NCI-H748 treated with DMSO at 0.1 percent for 48 hours (cell line): ENCODE measurements around the gene DYNC2I2.
"Not testable (repeated sequence)": the region's sequence is repeated elsewhere in the genome, so short reads cannot be mapped to it uniquely, and the experiment has no call there.

Experiments used
- DNase-seq: peaks from one replicate; lab custom pipeline; 2025; lab: John Stamatoyannopoulos, UW

The DYNC2I2 gene

DNA sequence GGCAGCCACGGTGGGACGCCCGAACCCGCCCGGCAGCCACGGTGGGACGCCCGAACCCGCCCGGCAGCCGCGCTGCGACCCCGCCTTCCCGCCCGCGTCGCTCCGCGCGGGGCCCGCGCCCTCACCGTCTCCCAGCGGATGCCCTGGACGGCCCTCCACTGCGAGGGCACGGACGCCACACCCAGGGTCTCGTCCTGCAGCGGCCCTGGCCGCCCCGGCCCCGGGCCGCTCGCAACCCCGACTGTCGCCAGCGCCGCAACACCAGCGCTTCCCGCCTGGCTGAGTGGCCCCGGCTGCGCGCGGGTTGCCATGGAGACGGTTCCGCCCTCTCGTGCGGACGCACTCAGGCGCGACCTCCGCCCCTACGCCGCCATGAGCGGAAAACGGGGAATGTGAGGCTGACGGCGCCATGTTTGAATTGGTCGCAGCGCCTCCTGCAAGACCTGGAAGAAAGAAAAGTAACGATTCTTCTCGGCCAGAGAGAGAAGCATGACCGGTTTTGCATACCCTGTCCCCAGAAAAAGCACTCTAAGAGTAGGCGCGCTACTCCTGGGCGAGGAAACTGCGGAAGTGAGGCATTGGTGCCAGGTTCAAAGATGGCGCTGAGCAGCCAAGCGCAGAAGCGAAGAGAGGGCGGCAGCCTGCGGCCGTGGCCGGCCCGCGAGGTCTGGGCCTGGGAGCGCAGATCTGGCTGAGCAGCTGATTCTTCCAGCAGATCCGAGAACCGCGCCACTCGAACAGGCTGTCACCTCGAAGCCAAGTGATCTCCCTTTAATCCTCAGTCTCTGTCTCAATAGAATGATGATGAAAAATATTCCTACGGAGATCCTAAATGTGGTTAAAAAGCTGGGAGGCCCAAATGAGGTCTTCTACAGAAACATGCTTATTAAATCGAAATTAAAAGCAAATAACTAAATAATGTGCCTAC, at the start of gene DYNC2I2:
TSS of gene DYNC2I2 (minus strand) at position 432 of the 928 bp plus-strand sequence. CDS start at position 311, 121 bp downstream.
- peak; percentile 87 for DNase-seq

GRCh38 chr9:128706045-128706444, 49.4 kb upstream of the DYNC2I2 start:
- no peak for DNase-seq

GRCh38 chr9:128705051-128705965, 48.7 kb upstream of the DYNC2I2 start:
- no peak for DNase-seq

DNA sequence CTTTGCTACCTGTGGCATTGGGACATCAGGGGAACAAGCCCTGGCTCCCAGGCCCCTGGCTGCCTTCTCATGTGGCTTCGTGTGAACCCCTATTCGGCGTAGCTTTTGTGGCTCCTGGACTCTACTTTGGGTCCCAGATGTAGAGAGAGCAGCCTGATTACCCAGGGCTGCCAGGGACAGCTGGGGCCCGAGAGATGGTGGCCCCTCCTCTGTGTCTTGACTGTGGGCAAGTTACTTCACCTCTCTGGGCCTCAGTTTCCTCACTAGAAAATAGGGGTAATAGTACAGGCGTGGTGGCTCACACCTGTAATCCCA, 47.7 kb upstream of the DYNC2I2 start:
- no peak for DNase-seq

- DNase-seq, result no peak
Observed at GRCh38 chr9:128703616-128704355, 47.1 kb upstream of the DYNC2I2 start.

DNA sequence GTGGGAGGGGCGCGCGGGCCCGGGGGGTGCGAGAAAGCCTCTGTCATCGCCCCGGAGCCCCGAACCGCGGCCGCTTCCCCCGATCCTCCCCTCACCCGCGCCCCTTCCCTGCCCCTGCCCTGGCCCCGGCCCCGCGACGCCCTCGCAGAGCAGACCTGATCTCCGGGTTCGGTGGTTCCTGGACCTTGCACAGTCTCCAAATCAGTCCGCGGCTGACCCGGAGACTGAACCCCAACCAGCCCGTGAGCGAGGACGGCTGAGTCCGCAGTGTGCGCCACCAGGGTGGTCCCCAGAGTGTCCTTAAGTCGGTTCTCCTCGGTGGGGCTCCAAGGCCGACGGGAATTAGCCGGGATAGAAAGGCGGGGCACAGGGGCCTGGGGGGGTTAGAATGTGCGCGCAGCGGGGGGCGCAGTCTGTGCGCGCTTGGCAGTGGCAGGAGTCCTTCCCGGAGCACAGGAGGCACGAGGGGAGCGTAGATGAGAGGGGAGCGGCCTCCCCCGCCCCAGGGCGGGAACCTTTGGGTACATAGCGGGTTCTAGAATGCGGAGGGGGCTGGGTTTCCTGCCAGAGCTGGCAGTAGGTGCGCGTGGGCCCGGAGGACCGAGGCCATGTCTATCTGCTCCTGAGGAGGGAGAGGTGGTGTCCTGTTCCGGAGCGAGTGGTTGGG, 46.4 kb upstream of the DYNC2I2 start:
- DNase-seq, result no peak

DNA sequence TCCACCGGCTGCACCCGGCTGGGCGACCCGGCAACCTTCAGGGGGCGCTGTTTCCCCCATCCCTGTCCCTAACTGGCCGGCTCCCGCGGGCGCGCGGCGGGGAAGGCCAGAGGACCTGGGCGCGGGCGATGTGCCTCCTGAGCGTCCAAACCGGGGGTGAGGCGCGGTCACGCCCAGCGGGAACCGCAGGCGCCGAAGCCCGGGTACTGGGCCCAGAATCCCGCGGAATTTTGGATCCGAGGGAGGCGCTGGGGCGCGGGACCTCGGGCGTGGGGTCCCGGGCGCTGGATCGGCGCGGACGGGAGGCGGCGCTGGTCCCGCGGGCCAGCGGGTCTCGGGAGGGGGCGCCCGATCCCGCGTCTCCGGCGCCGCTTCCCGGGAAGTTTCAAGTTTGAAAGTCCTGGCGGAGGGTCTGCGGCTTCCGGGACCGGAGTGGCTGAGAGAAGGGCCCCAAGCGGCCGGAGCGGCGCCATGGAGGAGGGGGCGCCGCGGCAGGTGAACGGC, 45.9 kb upstream of the DYNC2I2 start, which contains the start of gene PKN3:
TSS of gene PKN3 (plus strand) at position 59 of the 504 bp plus-strand sequence. CDS start at position 472, 413 bp downstream.
- peak; percentile 70 for DNase-seq

GRCh38 chr9:128701227-128701854, 44.7 kb upstream of the DYNC2I2 start:
- no peak for DNase-seq

DNA sequence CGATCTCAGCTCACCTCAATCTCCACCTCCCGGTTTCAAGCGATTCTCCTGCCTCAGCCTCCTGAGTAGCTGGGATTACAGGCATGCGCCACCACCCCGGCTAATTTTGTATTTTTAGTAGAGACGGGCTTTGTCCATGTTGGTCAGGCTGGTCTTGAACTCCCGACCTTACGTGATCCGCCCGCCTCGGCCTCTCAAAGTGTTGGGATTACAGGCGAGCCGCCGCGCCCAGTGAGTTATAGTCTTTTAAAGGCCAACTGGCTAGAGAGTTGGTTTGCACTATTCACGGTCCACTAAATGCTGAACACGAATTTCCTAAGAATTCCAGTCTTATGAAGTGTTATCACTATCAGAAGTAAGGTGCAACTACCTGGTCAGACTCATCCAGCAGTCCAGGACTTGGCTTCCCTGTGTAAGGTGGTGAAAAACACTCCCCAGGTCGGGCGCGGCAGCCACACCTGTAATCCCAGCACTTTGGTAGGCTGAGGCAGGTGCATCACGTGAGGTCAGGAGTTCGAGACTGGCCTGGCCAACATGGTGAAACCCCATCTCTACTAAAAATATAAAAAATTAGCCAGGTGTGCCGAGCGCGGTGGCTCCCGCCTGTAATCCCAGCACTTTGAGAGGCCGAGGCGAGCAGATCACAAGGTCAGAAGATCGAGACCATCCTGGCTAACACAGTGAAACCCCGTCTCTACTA, 42.6 kb upstream of the DYNC2I2 start:
- DNase-seq, result not testable (repeated sequence)

GRCh38 chr9:128696923-128697707, 40.5 kb upstream of the DYNC2I2 start:
- no peak for DNase-seq

- no peak for DNase-seq
Observed at GRCh38 chr9:128694344-128694743, 37.7 kb upstream of the DYNC2I2 start.

- DNase-seq, result not testable (repeated sequence)
Observed at GRCh38 chr9:128693738-128694137, 37.1 kb upstream of the DYNC2I2 start.

DNA sequence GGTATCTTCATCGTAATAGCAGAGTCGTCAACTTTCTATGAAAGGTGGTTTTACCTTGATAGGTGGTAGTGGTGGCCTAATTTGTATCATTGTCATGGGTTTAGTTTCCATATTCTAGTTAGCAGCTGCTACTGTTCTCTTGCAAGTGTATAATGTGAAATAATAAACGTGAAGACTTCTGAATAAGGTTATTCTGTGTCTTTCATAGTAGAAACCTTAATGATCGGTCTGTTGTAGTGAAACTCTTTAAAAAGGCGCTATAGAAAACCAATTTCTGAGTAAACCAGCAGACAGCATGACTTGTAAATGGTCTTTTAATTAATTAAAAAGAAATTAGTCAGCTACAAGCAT, 34.0 kb upstream of the DYNC2I2 start:
- no peak for DNase-seq

DNA sequence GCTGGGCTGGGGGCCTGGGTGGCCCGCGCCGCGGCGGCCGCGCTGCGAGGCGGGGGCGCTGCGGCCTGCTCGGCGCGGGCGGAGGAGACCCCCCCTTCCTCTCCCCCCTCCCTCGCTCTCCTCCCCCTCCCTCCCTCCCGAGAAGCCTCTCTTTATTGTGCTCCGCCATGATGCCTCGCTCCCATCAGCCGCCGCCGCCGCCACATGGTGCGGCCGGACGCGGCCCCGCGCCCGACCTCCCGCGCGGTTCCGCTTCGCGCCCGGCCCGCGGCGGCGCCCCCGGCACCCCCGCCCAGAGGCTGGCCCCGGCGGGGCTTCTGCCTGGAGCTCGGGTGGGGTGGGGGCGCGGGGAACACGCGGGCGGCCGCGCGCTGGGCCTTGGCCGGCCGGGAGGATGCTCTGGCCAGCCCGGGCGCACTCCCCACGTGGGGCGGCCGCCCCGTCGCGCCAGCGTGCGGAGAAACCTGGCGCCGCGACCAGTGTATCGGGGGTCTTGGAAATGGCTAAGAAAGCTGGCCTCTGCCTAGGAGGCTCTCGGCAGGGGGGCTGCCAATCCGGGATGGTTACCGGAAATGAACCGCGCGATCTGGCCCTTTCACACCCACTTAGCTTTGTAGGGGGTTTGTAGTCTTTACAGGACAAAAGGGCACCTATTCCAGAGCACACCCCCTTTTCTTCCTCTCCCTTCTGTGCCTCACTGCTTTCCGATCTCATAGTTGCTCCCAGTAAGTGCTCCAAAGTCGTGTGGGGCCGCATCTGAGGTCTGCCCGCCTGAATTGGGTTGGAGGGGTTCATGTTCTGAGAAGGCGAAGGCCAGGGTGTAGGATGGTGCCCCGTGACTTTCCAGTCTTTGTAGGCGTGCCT, 33.4 kb upstream of the DYNC2I2 start:
- no peak for DNase-seq

- DNase-seq, result no peak
Observed at GRCh38 chr9:128689293-128689774, 32.7 kb upstream of the DYNC2I2 start.

GRCh38 chr9:128688501-128689292, 32.0 kb upstream of the DYNC2I2 start, which contains the start of gene SET:
SET (plus strand) TSS chr9:128689222; CDS start chr9:128689583, 361 bp downstream.
- DNase-seq, result peak; percentile 85

DNA sequence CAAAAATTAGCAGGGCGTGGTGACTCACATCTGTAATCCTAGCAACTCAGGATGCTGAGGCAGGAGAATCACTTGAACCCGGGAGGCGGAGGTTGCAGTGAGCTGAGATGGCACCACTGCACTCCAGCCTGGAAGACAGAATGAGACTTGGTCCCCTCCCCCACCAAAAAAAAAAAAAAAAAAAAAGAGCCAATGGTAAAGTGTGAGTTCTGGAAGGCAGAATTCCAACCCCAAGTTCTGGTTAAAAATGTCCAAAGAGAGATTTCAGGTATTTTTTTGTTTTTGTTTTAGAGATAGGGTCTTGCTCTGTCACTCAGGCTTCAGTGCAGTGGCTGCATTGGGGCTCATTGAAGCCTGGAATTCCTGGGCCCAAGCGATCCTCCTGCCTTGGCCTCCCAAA, 30.8 kb upstream of the DYNC2I2 start:
- no peak for DNase-seq
